HepG2 (cell line): ENCODE measurements around the gene TSTD1. TPM values are rescaled to one million over a fixed set of nuclear protein-coding genes. Genes with fewer than 3 reads are reported as not detected.
A peak's percentile ranks its signal among the peaks of the same experiment; 100 is the strongest.

Experiments
- ARNT2 ChIP-seq: sonication (generic); formaldehyde crosslinking; IDR thresholded peaks from 2 replicates; pipeline ENCODE4 v1.8.0; 2022; ENCODE audit warnings: mild to moderate bottlenecking, low read depth, missing genetic modification reagents, moderate library complexity
- FOSL2 ChIP-seq: sonication (generic); formaldehyde crosslinking; IDR thresholded peaks from 2 replicates; pipeline ENCODE4 v1.4.0; 2020; ENCODE audit warnings: missing genetic modification reagents
- HDAC6 ChIP-seq: fragments of 200-600 bp; sonication (generic); IDR thresholded peaks from 2 replicates; pipeline ENCODE4 v1.7.0; 2017; ENCODE audit warnings: mild to moderate bottlenecking, antibody characterized with exemption, low read length, low read depth
- KLF11 ChIP-seq: IDR thresholded peaks from 2 replicates; pipeline ENCODE4 v1.6.1; 2016; ENCODE audit warnings: missing compliant biosample characterization
- MAFF ChIP-seq: IDR thresholded peaks from 2 replicates; pipeline ENCODE4 v1.6.1; 2011; ENCODE audit warnings: low read depth, low read length, improper control_type of control experiment
- NFRKB ChIP-seq: fragments of 450-650 bp; IDR thresholded peaks from 2 replicates; pipeline ENCODE4 v1.6.1; 2017
- REL ChIP-seq: sonication (generic); formaldehyde crosslinking; conservative IDR thresholded peaks from 2 replicates; pipeline ENCODE4 v1.8.0; 2022; ENCODE audit warnings: mild to moderate bottlenecking, missing genetic modification reagents, moderate library complexity
- SKI ChIP-seq: fragments of 450-650 bp; IDR thresholded peaks from one replicate; pipeline ENCODE4 v1.6.1; 2018; ENCODE audit warnings: mild to moderate bottlenecking; ENCODE audit not compliant: partially characterized antibody
- U2AF1 ChIP-seq: fragments of 200-400 bp; formaldehyde crosslinking; optimal IDR thresholded peaks from 2 replicates; pipeline ENCODE3; 2017; ENCODE audit warnings: mild to moderate bottlenecking, low read depth, low read length
- ZNF230 ChIP-seq: sonication (generic); formaldehyde crosslinking; IDR thresholded peaks from 2 replicates; pipeline ENCODE4 v1.4.0; 2020; ENCODE audit warnings: mild to moderate bottlenecking, missing genetic modification reagents
- polyA plus RNA-seq, 8 experiments: library from polyadenylated mRNA; depleted of rRNA in 3 of 8; stranded (reverse) in 7 of 8; unstranded in 1 of 8; fragments of >200 nt; fragmentation: Illumina TruSeq in 4 of 8; extraction: Trizol in 4 of 8; gene quantifications; 2 replicates each; pipeline versions ENCODE4 v1.2.1 to v1.2.3, GENCODE V29; 2011 to 2016; ENCODE audit warnings: low read depth in 4 of 8, missing spikeins in 1 of 8, mixed read lengths in 1 of 8; ENCODE audit not compliant: insufficient read depth in 1 of 8
- total RNA-seq, 5 experiments: library from RNA; depleted of rRNA; stranded (reverse); fragments of >200 nt; fragmentation: Illumina TruSeq; extraction: Trizol; gene quantifications; 2 replicates each; pipeline ENCODE4 v1.2.3, GENCODE V29; 2016; ENCODE audit warnings: low read depth in 1 of 5
- TF ChIP-seq, protein P1 (sequence below): sonication (generic); formaldehyde crosslinking; conservative IDR thresholded peaks from 2 replicates; pipeline ENCODE4 v1.4.0; 2020; ENCODE audit warnings: mild to moderate bottlenecking, missing genetic modification reagents, moderate library complexity
- TF ChIP-seq, protein P2 (sequence below): sonication (generic); formaldehyde crosslinking; IDR thresholded peaks from 2 replicates; pipeline ENCODE4 v1.8.1; 2023; ENCODE audit warnings: missing genetic modification reagents, inconsistent platforms, borderline replicate concordance
- TF ChIP-seq, protein P3 (sequence below): sonication (generic); formaldehyde crosslinking; conservative IDR thresholded peaks from 2 replicates; pipeline ENCODE4 v1.8.0; 2022; ENCODE audit warnings: mild to moderate bottlenecking, moderate library complexity, missing genetic modification reagents
- TF ChIP-seq, protein P4 (sequence below): IDR thresholded peaks from 2 replicates; pipeline ENCODE4 v1.4.0; 2020; ENCODE audit warnings: mild to moderate bottlenecking, missing genetic modification reagents
- TF ChIP-seq, protein P5 (sequence below): sonication (generic); formaldehyde crosslinking; IDR thresholded peaks from 2 replicates; pipeline ENCODE4 v1.5.1; 2020; ENCODE audit warnings: missing genetic modification reagents, mild to moderate bottlenecking, borderline replicate concordance

TSTD1 gene
- total and polyA plus RNA-seq, 2 of the 13 experiments (the other 11 are each of a cell fraction or from before 2014, with no cell fraction given): 0.15 to 0.31 TPM

DNA sequence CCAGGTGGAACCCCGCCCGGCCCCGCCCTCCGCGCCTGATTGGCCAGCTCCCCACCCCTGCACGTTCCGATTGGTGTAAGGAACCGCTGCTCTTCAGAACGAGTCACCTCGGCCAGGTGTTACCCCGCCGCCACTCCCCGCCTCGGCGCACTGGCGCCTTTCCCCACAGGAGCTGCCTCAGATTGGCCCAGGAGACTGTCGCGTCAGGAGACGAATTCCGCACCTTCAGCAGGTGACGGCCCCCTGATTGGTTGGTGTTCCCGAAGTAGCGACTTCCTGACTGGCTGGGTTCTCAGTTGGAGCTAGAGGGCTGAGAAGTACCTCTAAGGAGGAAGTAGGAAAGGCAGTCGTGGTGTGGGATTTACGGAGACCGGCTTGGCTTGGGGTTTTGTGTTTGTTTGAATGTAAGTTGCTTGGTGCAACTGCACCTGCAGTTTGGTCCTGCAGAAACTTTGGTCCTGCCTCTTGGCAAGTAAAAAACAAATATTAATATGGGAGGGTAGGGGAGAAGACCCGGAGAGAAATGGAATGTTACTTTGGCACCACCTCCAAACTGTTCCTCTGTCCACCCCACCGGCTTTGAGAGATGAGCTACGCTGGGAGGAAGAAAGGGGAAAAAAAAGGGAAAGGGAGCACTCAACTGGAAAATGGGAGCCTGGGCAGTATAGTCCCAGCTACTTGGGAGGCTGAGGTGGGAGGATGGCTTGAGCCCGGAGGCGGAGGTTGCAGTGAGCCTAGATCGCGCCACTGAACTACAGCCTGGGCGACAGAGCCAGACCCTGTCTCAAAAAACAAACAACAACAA is 17.4 kb downstream of the TSTD1 start (continued):
- TF ChIP-seq, protein P1, sequence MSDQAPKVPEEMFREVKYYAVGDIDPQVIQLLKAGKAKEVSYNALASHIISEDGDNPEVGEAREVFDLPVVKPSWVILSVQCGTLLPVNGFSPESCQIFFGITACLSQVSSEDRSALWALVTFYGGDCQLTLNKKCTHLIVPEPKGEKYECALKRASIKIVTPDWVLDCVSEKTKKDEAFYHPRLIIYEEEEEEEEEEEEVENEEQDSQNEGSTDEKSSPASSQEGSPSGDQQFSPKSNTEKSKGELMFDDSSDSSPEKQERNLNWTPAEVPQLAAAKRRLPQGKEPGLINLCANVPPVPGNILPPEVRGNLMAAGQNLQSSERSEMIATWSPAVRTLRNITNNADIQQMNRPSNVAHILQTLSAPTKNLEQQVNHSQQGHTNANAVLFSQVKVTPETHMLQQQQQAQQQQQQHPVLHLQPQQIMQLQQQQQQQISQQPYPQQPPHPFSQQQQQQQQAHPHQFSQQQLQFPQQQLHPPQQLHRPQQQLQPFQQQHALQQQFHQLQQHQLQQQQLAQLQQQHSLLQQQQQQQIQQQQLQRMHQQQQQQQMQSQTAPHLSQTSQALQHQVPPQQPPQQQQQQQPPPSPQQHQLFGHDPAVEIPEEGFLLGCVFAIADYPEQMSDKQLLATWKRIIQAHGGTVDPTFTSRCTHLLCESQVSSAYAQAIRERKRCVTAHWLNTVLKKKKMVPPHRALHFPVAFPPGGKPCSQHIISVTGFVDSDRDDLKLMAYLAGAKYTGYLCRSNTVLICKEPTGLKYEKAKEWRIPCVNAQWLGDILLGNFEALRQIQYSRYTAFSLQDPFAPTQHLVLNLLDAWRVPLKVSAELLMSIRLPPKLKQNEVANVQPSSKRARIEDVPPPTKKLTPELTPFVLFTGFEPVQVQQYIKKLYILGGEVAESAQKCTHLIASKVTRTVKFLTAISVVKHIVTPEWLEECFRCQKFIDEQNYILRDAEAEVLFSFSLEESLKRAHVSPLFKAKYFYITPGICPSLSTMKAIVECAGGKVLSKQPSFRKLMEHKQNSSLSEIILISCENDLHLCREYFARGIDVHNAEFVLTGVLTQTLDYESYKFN (CRISPR knock-in tag): no peak
- TF ChIP-seq FOSL2 (peak; percentile 24; the same call in 1 of the 2 replicates), MAFF (no peak), SKI (no peak), U2AF1 (peak; percentile 38), REL (no peak), NFRKB (no peak), ARNT2 (no peak), KLF11 (CRISPR knock-in tag) (no peak), HDAC6 (no peak), ZNF230 (no peak)
- TF ChIP-seq, protein P2, sequence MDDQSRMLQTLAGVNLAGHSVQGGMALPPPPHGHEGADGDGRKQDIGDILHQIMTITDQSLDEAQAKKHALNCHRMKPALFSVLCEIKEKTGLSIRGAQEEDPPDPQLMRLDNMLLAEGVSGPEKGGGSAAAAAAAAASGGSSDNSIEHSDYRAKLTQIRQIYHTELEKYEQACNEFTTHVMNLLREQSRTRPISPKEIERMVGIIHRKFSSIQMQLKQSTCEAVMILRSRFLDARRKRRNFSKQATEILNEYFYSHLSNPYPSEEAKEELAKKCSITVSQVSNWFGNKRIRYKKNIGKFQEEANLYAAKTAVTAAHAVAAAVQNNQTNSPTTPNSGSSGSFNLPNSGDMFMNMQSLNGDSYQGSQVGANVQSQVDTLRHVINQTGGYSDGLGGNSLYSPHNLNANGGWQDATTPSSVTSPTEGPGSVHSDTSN: no peak; the same call in none of the 2 replicates
- TF ChIP-seq, protein P3, sequence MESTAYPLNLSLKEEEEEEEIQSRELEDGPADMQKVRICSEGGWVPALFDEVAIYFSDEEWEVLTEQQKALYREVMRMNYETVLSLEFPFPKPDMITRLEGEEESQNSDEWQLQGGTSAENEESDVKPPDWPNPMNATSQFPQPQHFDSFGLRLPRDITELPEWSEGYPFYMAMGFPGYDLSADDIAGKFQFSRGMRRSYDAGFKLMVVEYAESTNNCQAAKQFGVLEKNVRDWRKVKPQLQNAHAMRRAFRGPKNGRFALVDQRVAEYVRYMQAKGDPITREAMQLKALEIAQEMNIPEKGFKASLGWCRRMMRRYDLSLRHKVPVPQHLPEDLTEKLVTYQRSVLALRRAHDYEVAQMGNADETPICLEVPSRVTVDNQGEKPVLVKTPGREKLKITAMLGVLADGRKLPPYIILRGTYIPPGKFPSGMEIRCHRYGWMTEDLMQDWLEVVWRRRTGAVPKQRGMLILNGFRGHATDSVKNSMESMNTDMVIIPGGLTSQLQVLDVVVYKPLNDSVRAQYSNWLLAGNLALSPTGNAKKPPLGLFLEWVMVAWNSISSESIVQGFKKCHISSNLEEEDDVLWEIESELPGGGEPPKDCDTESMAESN (CRISPR knock-in tag): no peak
- TF ChIP-seq, protein P4, sequence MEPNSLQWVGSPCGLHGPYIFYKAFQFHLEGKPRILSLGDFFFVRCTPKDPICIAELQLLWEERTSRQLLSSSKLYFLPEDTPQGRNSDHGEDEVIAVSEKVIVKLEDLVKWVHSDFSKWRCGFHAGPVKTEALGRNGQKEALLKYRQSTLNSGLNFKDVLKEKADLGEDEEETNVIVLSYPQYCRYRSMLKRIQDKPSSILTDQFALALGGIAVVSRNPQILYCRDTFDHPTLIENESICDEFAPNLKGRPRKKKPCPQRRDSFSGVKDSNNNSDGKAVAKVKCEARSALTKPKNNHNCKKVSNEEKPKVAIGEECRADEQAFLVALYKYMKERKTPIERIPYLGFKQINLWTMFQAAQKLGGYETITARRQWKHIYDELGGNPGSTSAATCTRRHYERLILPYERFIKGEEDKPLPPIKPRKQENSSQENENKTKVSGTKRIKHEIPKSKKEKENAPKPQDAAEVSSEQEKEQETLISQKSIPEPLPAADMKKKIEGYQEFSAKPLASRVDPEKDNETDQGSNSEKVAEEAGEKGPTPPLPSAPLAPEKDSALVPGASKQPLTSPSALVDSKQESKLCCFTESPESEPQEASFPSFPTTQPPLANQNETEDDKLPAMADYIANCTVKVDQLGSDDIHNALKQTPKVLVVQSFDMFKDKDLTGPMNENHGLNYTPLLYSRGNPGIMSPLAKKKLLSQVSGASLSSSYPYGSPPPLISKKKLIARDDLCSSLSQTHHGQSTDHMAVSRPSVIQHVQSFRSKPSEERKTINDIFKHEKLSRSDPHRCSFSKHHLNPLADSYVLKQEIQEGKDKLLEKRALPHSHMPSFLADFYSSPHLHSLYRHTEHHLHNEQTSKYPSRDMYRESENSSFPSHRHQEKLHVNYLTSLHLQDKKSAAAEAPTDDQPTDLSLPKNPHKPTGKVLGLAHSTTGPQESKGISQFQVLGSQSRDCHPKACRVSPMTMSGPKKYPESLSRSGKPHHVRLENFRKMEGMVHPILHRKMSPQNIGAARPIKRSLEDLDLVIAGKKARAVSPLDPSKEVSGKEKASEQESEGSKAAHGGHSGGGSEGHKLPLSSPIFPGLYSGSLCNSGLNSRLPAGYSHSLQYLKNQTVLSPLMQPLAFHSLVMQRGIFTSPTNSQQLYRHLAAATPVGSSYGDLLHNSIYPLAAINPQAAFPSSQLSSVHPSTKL (CRISPR knock-in tag): no peak
- TF ChIP-seq, protein P5, sequence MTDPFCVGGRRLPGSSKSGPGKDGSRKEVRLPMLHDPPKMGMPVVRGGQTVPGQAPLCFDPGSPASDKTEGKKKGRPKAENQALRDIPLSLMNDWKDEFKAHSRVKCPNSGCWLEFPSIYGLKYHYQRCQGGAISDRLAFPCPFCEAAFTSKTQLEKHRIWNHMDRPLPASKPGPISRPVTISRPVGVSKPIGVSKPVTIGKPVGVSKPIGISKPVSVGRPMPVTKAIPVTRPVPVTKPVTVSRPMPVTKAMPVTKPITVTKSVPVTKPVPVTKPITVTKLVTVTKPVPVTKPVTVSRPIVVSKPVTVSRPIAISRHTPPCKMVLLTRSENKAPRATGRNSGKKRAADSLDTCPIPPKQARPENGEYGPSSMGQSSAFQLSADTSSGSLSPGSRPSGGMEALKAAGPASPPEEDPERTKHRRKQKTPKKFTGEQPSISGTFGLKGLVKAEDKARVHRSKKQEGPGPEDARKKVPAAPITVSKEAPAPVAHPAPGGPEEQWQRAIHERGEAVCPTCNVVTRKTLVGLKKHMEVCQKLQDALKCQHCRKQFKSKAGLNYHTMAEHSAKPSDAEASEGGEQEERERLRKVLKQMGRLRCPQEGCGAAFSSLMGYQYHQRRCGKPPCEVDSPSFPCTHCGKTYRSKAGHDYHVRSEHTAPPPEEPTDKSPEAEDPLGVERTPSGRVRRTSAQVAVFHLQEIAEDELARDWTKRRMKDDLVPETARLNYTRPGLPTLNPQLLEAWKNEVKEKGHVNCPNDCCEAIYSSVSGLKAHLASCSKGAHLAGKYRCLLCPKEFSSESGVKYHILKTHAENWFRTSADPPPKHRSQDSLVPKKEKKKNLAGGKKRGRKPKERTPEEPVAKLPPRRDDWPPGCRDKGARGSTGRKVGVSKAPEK (CRISPR knock-in tag): no peak
